AG04449 (cell line): ENCODE results near the gene EXT2.

Experiments
- CTCF ChIA-PET: fragments of 350-600 bp; formaldehyde crosslinking; extraction: SDS; loops from one replicate; lab custom pipeline; 2021; ENCODE audit warnings: antibody characterized with exemption; lab: Yijun Ruan, JAX
- POLR2A ChIA-PET: fragments of 400-600, 350-600 bp; formaldehyde crosslinking; extraction: SDS; loops from one replicate; lab custom pipeline; 2020; ENCODE audit warnings: antibody characterized with exemption, inconsistent platforms; lab: Yijun Ruan, JAX
- DNase-seq: peaks from one replicate; pipeline ENCODE4 v3.0.0-alpha.2; 2010; ENCODE audit warnings: low read depth, low spot score
- H3K4me3 ChIP-seq: 2 replicates; pipeline ENCODE4 v1.5.1; 2011; ENCODE audit warnings: low read depth, mild to moderate bottlenecking, control low read depth, low read length
- TF ChIP-seq, protein P1 (sequence below): IDR thresholded peaks from one replicate; pipeline ENCODE4 v1.5.1; 2011; ENCODE audit warnings: mild to moderate bottlenecking, moderate library complexity, low read length, control low read depth, inconsistent platforms; ENCODE audit not compliant: insufficient read depth; ENCODE audit errors: missing control alignments

EXT2 gene

DNA sequence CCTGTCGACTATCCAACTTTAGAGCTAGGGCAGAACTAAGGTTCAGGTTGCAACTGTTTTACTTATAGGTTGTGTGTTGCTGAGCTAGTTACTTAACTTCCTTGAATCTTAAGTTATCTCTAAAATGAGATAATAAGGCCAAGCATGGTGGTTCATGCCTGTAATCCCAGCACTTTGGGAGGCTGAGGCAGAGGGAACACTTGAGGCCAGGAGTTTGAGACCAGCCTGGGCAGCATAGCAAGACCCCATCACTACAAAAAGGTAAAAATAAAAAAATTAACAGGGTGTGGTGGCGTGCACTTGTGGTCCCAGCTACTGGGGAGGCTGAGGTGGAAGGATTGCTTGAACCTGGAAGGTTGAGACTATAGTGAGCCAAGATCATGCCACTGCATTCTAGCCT lies 27.3 kb upstream of the EXT2 start:
- POLR2A ChIA-PET = no interaction called here
- no peak for DNase-seq
- H3K4me3 ChIP-seq = no peak overlapping the region
- CTCF ChIA-PET = interaction anchor here (1.1 to 17.6 kb wide), 3 partner anchors 13 to 42 kb away, joined by 3 to 217 read pairs (median 10); partner anchors contain the start of gene EXT2
- TF ChIP-seq, protein P1, sequence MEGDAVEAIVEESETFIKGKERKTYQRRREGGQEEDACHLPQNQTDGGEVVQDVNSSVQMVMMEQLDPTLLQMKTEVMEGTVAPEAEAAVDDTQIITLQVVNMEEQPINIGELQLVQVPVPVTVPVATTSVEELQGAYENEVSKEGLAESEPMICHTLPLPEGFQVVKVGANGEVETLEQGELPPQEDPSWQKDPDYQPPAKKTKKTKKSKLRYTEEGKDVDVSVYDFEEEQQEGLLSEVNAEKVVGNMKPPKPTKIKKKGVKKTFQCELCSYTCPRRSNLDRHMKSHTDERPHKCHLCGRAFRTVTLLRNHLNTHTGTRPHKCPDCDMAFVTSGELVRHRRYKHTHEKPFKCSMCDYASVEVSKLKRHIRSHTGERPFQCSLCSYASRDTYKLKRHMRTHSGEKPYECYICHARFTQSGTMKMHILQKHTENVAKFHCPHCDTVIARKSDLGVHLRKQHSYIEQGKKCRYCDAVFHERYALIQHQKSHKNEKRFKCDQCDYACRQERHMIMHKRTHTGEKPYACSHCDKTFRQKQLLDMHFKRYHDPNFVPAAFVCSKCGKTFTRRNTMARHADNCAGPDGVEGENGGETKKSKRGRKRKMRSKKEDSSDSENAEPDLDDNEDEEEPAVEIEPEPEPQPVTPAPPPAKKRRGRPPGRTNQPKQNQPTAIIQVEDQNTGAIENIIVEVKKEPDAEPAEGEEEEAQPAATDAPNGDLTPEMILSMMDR = no peak

DNA sequence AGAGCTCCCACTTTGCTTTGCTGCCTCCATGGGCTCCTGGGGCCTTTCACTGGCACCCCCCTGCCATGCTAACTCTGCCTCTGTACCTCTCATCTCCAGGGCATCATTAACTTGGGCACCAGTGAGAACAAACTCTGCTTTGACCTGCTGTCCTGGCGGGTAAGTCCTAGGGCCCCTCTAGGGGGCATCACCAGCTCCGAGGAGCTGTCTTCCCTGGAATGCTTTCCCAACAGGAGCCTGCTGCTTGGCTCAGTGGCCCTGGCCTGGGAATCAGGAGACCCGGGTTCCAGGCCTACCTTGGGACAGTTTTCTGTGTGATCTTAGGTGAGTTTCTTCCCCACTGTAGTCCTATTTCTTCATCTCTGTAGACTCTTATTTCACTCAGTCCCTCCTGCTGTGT lies 24.3 kb upstream of the EXT2 start:
- POLR2A ChIA-PET = interaction anchor here (1.1 kb wide), 1 partner anchor 166 kb away, joined by 3 read pairs; no protein-coding TSS in a partner anchor
- CTCF ChIA-PET = interaction anchor here (1.5 to 17.6 kb wide), 2 partner anchors 19 to 468 kb away, joined by 4 to 217 read pairs; partner anchors contain the start of gene EXT2
- TF ChIP-seq, protein P1 = no peak
- no peak for DNase-seq
- H3K4me3 ChIP-seq = no peak overlapping the region

DNA sequence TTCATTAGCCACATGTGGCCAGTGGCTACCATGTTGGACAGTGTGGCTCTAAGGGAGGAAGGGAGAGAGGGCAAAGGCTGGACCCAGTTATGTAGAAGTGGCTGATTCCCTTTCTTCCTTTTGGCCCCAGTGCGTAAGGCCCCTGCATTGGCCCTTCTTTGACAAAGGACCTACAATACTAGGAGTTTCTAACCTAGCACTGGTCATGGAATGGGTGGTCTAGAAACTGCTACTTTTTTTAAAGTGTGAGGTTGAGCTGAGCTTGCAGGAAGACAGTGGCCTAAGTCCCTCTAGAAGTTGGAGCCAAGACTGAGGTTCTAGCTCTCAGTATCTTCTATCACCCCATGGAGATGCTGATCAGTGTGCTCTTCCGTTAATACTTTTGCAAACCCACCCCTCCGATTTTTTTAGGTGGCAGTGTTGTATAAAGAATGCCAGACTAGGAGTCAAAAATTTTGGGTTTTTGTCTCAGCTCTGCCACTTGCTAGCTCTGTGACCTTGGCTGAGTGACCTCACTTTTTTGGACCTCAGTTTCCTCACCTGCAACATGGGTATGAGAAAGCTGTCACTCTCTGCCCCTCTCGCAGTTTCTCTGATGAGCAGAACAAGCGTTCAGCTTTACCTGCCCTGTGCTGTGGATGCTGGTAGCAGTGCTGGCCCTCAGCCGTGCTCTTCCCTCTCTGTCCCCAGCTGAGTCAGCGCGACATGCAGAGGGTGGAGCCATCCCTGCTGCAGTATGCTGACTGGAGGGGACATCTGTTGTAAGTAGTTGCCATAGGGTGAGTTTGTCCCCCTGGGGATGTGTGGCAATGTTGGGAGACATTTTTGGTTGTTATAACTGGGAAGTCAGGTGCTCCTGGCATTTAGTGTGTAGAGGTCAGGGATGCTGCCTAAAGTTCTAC lies 22.5 kb upstream of the EXT2 start:
- no peak overlapping the region for H3K4me3 ChIP-seq
- TF ChIP-seq, protein P1 = no peak
- CTCF ChIA-PET = interaction anchor here (0.7 to 17.6 kb wide), 6 partner anchors 8 to 545 kb away, joined by 3 to 217 read pairs (median 4); partner anchors contain the start of gene EXT2
- no peak for DNase-seq
- POLR2A ChIA-PET = no interaction called here

DNA sequence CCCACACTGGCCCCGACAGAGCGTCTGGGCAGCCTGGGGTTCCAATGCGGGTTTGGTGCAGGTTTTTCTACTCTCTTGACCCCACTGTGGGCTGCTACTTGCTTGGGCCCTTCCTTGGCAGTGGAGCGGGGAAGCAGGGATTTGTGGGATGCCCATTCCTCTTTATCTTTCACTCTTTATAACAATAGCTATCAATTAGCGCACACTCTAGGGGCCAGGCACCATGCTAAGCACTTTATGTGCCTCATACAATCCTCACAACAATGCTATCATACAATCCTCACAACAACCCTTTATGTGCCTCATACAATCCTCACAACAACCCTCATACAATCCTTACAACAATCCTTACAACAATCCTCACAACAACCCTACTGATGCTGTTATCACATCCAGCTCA lies 16.7 kb upstream of the EXT2 start:
- no peak for DNase-seq
- TF ChIP-seq, protein P1 = no peak
- no peak overlapping the region for H3K4me3 ChIP-seq
- ChIA-PET POLR2A (interaction anchor here (0.7 kb wide), 1 partner anchor 110 kb away, joined by 3 read pairs; no protein-coding TSS in a partner anchor), CTCF (interaction anchor here (17.6 kb wide), 1 partner anchor 11 kb away, joined by 217 read pairs; the partner anchor contains the start of gene EXT2)

DNA sequence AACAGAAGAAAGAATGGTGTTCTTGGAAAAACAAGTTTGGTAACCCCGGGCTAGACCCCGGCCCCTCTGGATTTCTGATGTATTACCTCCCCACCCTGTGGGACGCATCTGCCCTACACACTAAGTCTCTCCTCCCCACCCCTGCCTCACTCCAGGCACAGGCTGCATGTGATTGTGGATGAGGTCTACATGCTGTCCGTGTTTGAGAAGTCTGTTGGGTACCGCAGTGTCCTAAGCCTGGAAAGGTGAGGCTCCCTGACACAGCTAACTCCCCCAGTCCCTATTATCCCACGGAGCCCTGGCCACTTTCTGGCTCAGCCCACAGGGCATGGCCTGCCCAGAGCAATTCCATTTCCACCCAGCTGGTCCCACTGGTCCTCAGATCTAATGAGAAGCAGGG lies 16.1 kb upstream of the EXT2 start:
- ChIA-PET CTCF (interaction anchor here (17.6 kb wide), 1 partner anchor 11 kb away, joined by 217 read pairs; the partner anchor contains the start of gene EXT2), POLR2A (interaction anchor here (0.7 kb wide), 1 partner anchor 110 kb away, joined by 3 read pairs; no protein-coding TSS in a partner anchor)
- H3K4me3 ChIP-seq = no peak overlapping the region
- no peak for DNase-seq
- TF ChIP-seq, protein P1 = no peak

DNA sequence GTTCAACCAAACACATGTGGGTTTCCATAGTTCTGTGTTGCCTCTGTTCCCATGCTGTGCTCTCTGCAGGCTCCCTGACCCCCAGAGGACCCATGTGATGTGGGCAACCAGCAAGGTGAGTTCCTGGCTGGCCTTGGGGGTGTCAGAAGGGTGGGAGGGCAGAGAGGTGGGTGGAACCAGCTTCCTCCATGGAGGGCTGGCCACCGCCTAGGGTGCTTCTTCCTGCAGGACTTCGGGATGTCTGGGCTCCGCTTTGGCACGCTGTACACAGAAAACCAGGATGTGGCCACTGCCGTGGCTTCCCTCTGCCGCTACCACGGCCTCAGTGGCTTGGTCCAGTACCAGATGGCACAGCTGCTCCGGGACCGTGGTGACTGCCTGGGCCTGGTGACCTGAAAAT lies 14.5 kb upstream of the EXT2 start:
- ChIA-PET CTCF (interaction anchor here (1.7 to 7.3 kb wide), 2 partner anchors 13 to 191 kb away, joined by 3 to 103 read pairs; partner anchors contain the start of gene EXT2), POLR2A (no interaction called here)
- TF ChIP-seq, protein P1 = no peak
- DNase-seq = no peak
- H3K4me3 ChIP-seq = no peak overlapping the region
